CD4-positive, alpha-beta T cell treated with Interleukin-17A for 4 hours (primary cell): ENCODE results near the gene SLX4.
"Not testable (repeated sequence)": the region's sequence is repeated elsewhere in the genome, so short reads cannot be mapped to it uniquely, and the experiment has no call there.

Experiments used
- DNase-seq: peaks from one replicate; pipeline ENCODE4 v3.0.0-alpha.2; 2020; ENCODE audit warnings: mixed read lengths

Gene SLX4

GRCh38 chr16:3641801-3642396, 30.5 kb upstream of the SLX4 start:
- no peak for DNase-seq

GRCh38 chr16:3640632-3641501, 29.5 kb upstream of the SLX4 start:
- DNase-seq, result no peak

GRCh38 chr16:3640207-3640606, 28.8 kb upstream of the SLX4 start:
- no peak for DNase-seq

GRCh38 chr16:3638916-3639644, 27.7 kb upstream of the SLX4 start:
- DNase-seq, result no peak

GRCh38 chr16:3637371-3637923, 26.0 kb upstream of the SLX4 start:
- peak; percentile 56 for DNase-seq

GRCh38 chr16:3625911-3626732, 14.7 kb upstream of the SLX4 start:
- DNase-seq, result no peak

GRCh38 chr16:3625331-3625730, 13.9 kb upstream of the SLX4 start:
- no peak for DNase-seq

- no peak for DNase-seq
Measured at GRCh38 chr16:3623642-3624041, 12.2 kb upstream of the SLX4 start.

GRCh38 chr16:3618769-3619141, 7.3 kb upstream of the SLX4 start:
- peak; percentile 32 for DNase-seq

GRCh38 chr16:3612510-3613466, 1.4 kb upstream of the SLX4 start:
- DNase-seq, result no peak

- no peak for DNase-seq
Measured at GRCh38 chr16:3610698-3611145, 684 bp downstream of the SLX4 start.

GRCh38 chr16:3609895-3610697, 1.3 kb downstream of the SLX4 start:
- no peak for DNase-seq

- not testable (repeated sequence) for DNase-seq
Measured at GRCh38 chr16:3608976-3609375, 2.4 kb downstream of the SLX4 start.

- DNase-seq, result no peak
Measured at GRCh38 chr16:3608069-3608468, 3.3 kb downstream of the SLX4 start.

- DNase-seq, result no peak
Measured at GRCh38 chr16:3607634-3608033, 3.8 kb downstream of the SLX4 start.

GRCh38 chr16:3607161-3607560, 4.2 kb downstream of the SLX4 start:
- DNase-seq, result no peak

GRCh38 chr16:3606441-3606840, 5.0 kb downstream of the SLX4 start:
- no peak for DNase-seq

GRCh38 chr16:3602320-3602653, 9.1 kb downstream of the SLX4 start:
- DNase-seq, result no peak

GRCh38 chr16:3601614-3602319, 9.6 kb downstream of the SLX4 start:
- DNase-seq, result no peak

GRCh38 chr16:3599922-3600321, 11.5 kb downstream of the SLX4 start:
- DNase-seq, result no peak
